ENCODE results near the gene TMEM47. TPM values are rescaled to one million over a fixed set of nuclear protein-coding genes. Genes with fewer than 3 reads are reported as not detected.

Gene TMEM47
- total RNA-seq, 4 donors from 2014 or later = 30.6 to 95.8 (median 44.3) TPM

- TF ChIP-seq CTCF (IDR thresholded peaks at IDR 0.05 in 4 of 5, conservative IDR thresholded peaks at IDR 0.05 in 1 of 5) (no peak), POLR2A (IDR thresholded peaks at IDR 0.05) (no peak)
- intact Hi-C loops (cut with DNase I; ENCODE audit: low total_unique reads) = loop anchor here (2.0 kb wide), 1 partner anchor 261 kb away; no protein-coding TSS in a partner anchor
- no peak for ATAC-seq
Observed at GRCh38 chrX:34657726-34658070, 613 bp upstream of the TMEM47 start.

GRCh38 chrX:34656467-34656841 lies 631 bp downstream of the TMEM47 start:
- DNase-seq (peak; percentile 2 to 9), ATAC-seq (peak; percentile 15 to 25)
- Histone ChIP-seq H3K4me1 (peaks cover 0 to 8% of the 10 kb centered on the region in 2 donors), H3K4me3 (peak overlapping the region; percentile 60 to 71 (median 68)), H3K9me3 (no peaks in the 10 kb centered on the region), H3K27ac (peak overlapping the region; percentile 76 to 93 (median 89)), H3K36me3 (no peaks in the 10 kb centered on the region), H3K27me3 (no peaks in the 10 kb centered on the region)
- intact Hi-C loops (cut with DNase I; ENCODE audit: low total_unique reads) = loop anchor here (2.0 kb wide), 1 partner anchor 262 kb away; no protein-coding TSS in a partner anchor
- TF ChIP-seq POLR2A (IDR thresholded peaks at IDR 0.05) (no peak), CTCF (IDR thresholded peaks at IDR 0.05 in 4 of 5, conservative IDR thresholded peaks at IDR 0.05 in 1 of 5) (no peak)
- in situ Hi-C loops (cut with MboI; ENCODE audit: low sequenced_read_pairs in 4 of 4) = no loop called here

More at GRCh38 chrX:34657726-34658070, 613 bp upstream of the TMEM47 start:
- Histone ChIP-seq H3K4me3 (peak overlapping the region; percentile 46 to 68 (median 54)), H3K27me3 (no peaks in the 10 kb centered on the region), H3K4me1 (no peaks in the 10 kb centered on the region), H3K9me3 (no peaks in the 10 kb centered on the region), H3K36me3 (no peaks in the 10 kb centered on the region), H3K27ac (peak overlapping the region; percentile 76 to 93 (median 89))
- DNase-seq = no peak
- in situ Hi-C loops (cut with MboI; ENCODE audit: low sequenced_read_pairs in 4 of 4) = no loop called here

GRCh38 chrX:34655501-34656455 lies 1.3 kb downstream of the TMEM47 start:
- Histone ChIP-seq H3K4me3 (peak overlapping the region; percentile 60 to 71 (median 68)), H3K4me1 (peaks cover 0 to 14% of the 10 kb centered on the region in 2 donors), H3K27ac (peak overlapping the region; percentile 76 to 93 (median 89)), H3K9me3 (no peaks in the 10 kb centered on the region), H3K27me3 (no peaks in the 10 kb centered on the region), H3K36me3 (no peaks in the 10 kb centered on the region)
- intact Hi-C loops (cut with DNase I; ENCODE audit: low total_unique reads) (loop anchor here (2.0 kb wide), 1 partner anchor 263 kb away; no protein-coding TSS in a partner anchor), in situ Hi-C loops (cut with MboI; ENCODE audit: low sequenced_read_pairs in 4 of 4) (no loop called here)
- TF ChIP-seq POLR2A (IDR thresholded peaks at IDR 0.05) (no peak), CTCF (IDR thresholded peaks at IDR 0.05 in 4 of 5, conservative IDR thresholded peaks at IDR 0.05 in 1 of 5) (no peak)
- DNase-seq = no peak
- ATAC-seq = peak in 1 of 2 donors; percentile 2

GRCh38 chrX:34654696-34655490 lies 2.2 kb downstream of the TMEM47 start:
- DNase-seq (no peak), ATAC-seq (no peak)
- H3K9me3 ChIP-seq = no peaks in the 10 kb centered on the region
- peak overlapping the region; percentile 60 to 71 (median 68) for H3K4me3 ChIP-seq
- no peaks in the 10 kb centered on the region for H3K27me3 ChIP-seq
- H3K27ac ChIP-seq = peak overlapping the region; percentile 76 to 93 (median 89)
- in situ Hi-C loops (cut with MboI; ENCODE audit: low sequenced_read_pairs in 4 of 4) = no loop called here
- intact Hi-C loops (cut with DNase I; ENCODE audit: low total_unique reads) = loop anchor here (5.0 kb wide), 1 partner anchor 222 kb away; no protein-coding TSS in a partner anchor
- no peaks in the 10 kb centered on the region for H3K36me3 ChIP-seq
- no peak for TF ChIP-seq CTCF (IDR thresholded peaks at IDR 0.05 in 4 of 5, conservative IDR thresholded peaks at IDR 0.05 in 1 of 5)
- no peak for TF ChIP-seq POLR2A (IDR thresholded peaks at IDR 0.05)
- peaks cover 0 to 21% of the 10 kb centered on the region in 2 donors for H3K4me1 ChIP-seq

All from gastrocnemius medialis (tissue), 4 donors.